Panc1 (cell line): ENCODE results near the gene RPLP1. TPM values are rescaled to one million over a fixed set of nuclear protein-coding genes. Genes with fewer than 3 reads are reported as not detected.

Experiments used
- ATAC-seq: fragments of 200-7000 bp; cut with Tn5 transposase; 2 replicates; pipeline ENCODE4 v1.9.1; 2020; ENCODE audit warnings: mild to moderate bottlenecking, moderate library complexity
- BruUV-seq: library from RNA; stranded (reverse); fragments of 400-500 nt; replicated peaks from 2 replicates; lab custom pipeline; 2021; lab: Mats Ljungman, UMichigan
- CTCF ChIA-PET: fragments of 300-600 bp; sonication (Branson Sonifier 250); formaldehyde crosslinking; loops from one replicate; lab custom pipeline; 2022; ENCODE audit warnings: antibody characterized with exemption; lab: Charles Lee
- POLR2A ChIA-PET: fragments of 300-600 bp; sonication (Branson Sonifier 250); formaldehyde crosslinking; loops from one replicate; lab custom pipeline; 2022; ENCODE audit warnings: antibody characterized with exemption; lab: Charles Lee
- DNase-seq: peaks from one replicate; pipeline ENCODE4 v3.0.0-alpha.2; 2010; ENCODE audit warnings: low read depth, low spot score
- H3K27ac ChIP-seq: 2 replicates; pipeline ENCODE4 v1.5.1; 2011; ENCODE audit warnings: mild to moderate bottlenecking, low read length, inconsistent platforms
- H3K27me3 ChIP-seq: fragments of 200-500 bp; sonication (Bioruptor generic); 2 replicates; pipeline ENCODE4 v1.6.0; 2014; ENCODE audit warnings: low read length, inconsistent platforms; ENCODE audit not compliant: control insufficient read depth, insufficient read depth
- H3K36me3 ChIP-seq: fragments of 200-500 bp; sonication (Bioruptor generic); 2 replicates; pipeline ENCODE4 v1.5.1; 2014; ENCODE audit warnings: inconsistent platforms, mild to moderate bottlenecking, low read length, moderate library complexity; ENCODE audit not compliant: control insufficient read depth, insufficient read depth
- H3K4me1 ChIP-seq: 2 replicates; pipeline ENCODE4 v1.5.1; 2011; ENCODE audit warnings: inconsistent platforms, mild to moderate bottlenecking, low read length, moderate library complexity; ENCODE audit not compliant: control insufficient read depth, insufficient read depth
- H3K4me3 ChIP-seq, 2 experiments: 2 replicates each; pipeline ENCODE4 v1.5.1; 2011 to 2012; ENCODE audit warnings: low read depth in 2 of 2, low read length in 2 of 2, mild to moderate bottlenecking in 2 of 2, inconsistent platforms in 1 of 2, moderate library complexity in 1 of 2
- H3K9me3 ChIP-seq: fragments of 200-500 bp; sonication (Bioruptor generic); 2 replicates; pipeline ENCODE4 v1.5.1; 2014; ENCODE audit warnings: low read depth, mild to moderate bottlenecking, inconsistent platforms, low read length, moderate library complexity; ENCODE audit not compliant: control insufficient read depth, insufficient read depth
- CTCF ChIP-seq: fragments of 450-650 bp; IDR thresholded peaks from 2 replicates; pipeline ENCODE4 v1.5.1; 2017; ENCODE audit warnings: mild to moderate bottlenecking
- POLR2AphosphoS5 ChIP-seq: IDR thresholded peaks from 2 replicates; pipeline ENCODE4 v1.6.1; 2012; ENCODE audit warnings: mild to moderate bottlenecking, low read depth, low read length, moderate library complexity
- REST ChIP-seq, 2 experiments: IDR thresholded peaks; 2 replicates each; pipeline ENCODE4 v1.6.1; 2011 to 2012; ENCODE audit warnings: low read depth in 2 of 2, control low read depth in 1 of 2, low read length in 1 of 2, mild to moderate bottlenecking in 1 of 2, moderate library complexity in 1 of 2; ENCODE audit not compliant: insufficient read depth in 1 of 2
- SIN3A ChIP-seq: IDR thresholded peaks from 2 replicates; pipeline ENCODE4 v1.6.1; 2012; ENCODE audit warnings: low read depth, mild to moderate bottlenecking, low read length, moderate library complexity, borderline replicate concordance; ENCODE audit not compliant: insufficient read depth
- TCF7L2 ChIP-seq: IDR thresholded peaks from 2 replicates; pipeline ENCODE4 v1.6.1; 2011; ENCODE audit warnings: mild to moderate bottlenecking, low read depth, low read length, inconsistent platforms
- in situ Hi-C: cut with HindIII; loops from 2 replicates; pipeline ENCODE4 v1.10.0; 2016; ENCODE audit warnings: low sequenced_read_pairs, low pct_unique_long_range_greater_than_20kb
- intact Hi-C: fragments of 100-400 bp; cut with micrococcal nuclease; formaldehyde crosslinking; loops from one replicate; pipeline ENCODE4 v1.10.0; 2022; ENCODE audit not compliant: unreplicated experiment
- total RNA-seq: library from RNA; stranded (reverse); gene quantifications from one replicate; pipeline ENCODE4 v1.2.1, GENCODE V29; 2021; ENCODE audit not compliant: unreplicated experiment

RPLP1 gene
- total RNA-seq, 1 experiment from 2014 or later = 2,076 TPM

GRCh38 chr15:69499521-69500211 is 47.0 kb downstream of the RPLP1 start:
- no peaks in the 10 kb centered on the region for H3K27me3 ChIP-seq
- POLR2A ChIA-PET = no interaction called here

GRCh38 chr15:69500339-69500738 is 47.7 kb downstream of the RPLP1 start:
- Histone ChIP-seq H3K27me3 (no peaks in the 10 kb centered on the region), H3K4me1 (no peaks in the 10 kb centered on the region), H3K27ac (no peak overlapping the region), H3K36me3 (no peaks in the 10 kb centered on the region), H3K4me3 (no peak overlapping the region), H3K9me3 (no peaks in the 10 kb centered on the region)
- no peak for TF ChIP-seq CTCF
- no peak for TF ChIP-seq SIN3A
- no peak for TF ChIP-seq POLR2AphosphoS5
- no peak for TF ChIP-seq TCF7L2
- TF ChIP-seq REST (IDR thresholded peaks at IDR 0.05; ENCODE audit: insufficient read depth in 1 of 2, low read depth in 2 of 2, low read length in 1 of 2) = no peak
- POLR2A ChIA-PET = no interaction called here
- no TSS peak for BruUV-seq
- CTCF ChIA-PET = no interaction called here
- in situ Hi-C loops (no loop called here), intact Hi-C loops (no loop called here)
- DNase-seq (no peak), ATAC-seq (no peak)

More at GRCh38 chr15:69499521-69500211, 47.0 kb downstream of the RPLP1 start:
- intact Hi-C loops (no loop called here), in situ Hi-C loops (no loop called here)
- BruUV-seq = no TSS peak
- Histone ChIP-seq H3K27ac (no peak overlapping the region), H3K36me3 (no peaks in the 10 kb centered on the region), H3K4me3 (no peak overlapping the region), H3K9me3 (no peaks in the 10 kb centered on the region), H3K4me1 (no peaks in the 10 kb centered on the region)
- CTCF ChIA-PET = no interaction called here
- DNase-seq (no peak), ATAC-seq (no peak)
- TF ChIP-seq TCF7L2 (no peak), CTCF (no peak), POLR2AphosphoS5 (no peak), REST (IDR thresholded peaks at IDR 0.05; ENCODE audit: insufficient read depth in 1 of 2, low read depth in 2 of 2, low read length in 1 of 2) (no peak), SIN3A (no peak)
